NK-92 treated with Interleukin-12 subunit alpha and Interleukin-12 subunit beta, amount 100 ng/mL, for 24 hours (cell line): Measurements from ENCODE around the gene UBE4A.
"Not testable (repeated sequence)": the region's sequence is repeated elsewhere in the genome, so short reads cannot be mapped to it uniquely, and the experiment has no call there.

Experiments
- DNase-seq: peaks from one replicate; lab custom pipeline; 2025; lab: John Stamatoyannopoulos, UW

UBE4A gene

DNA sequence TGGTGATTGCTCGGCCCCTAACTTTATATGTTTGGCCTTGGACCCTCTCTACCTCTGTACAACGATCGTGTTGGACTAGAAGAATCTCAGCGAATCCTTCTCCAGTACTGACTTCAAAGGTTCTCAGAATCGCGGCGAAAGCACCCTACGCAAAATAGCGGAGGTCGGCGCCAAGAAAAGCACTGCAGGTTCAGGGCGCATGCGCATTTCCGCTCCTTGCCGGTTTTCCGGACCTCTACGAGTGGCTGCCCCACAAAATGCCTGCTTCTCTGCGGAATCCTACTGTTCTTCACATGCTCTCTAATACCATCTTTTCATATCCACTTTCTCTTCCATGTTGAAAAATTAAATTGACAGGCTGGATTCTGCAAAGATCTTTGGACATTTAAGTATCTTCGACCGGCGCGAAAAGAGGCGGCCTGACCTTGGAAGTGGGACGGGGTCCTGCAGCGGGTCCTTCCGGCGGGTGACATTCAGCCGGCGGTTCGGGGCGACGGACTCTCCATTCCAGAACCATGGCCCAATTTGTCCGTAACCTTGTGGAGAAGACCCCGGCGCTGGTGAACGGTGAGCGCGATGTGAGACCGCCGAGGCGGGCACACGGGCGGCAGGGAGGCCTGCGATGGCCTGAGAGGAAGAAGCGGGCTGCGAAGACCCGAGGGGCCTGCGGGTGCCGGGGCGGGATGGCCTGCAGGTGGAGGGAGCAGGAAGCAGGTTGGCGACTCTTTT lies 41.9 kb downstream of the UBE4A start, which contains the start of gene ATP5MG:
TSS of gene ATP5MG (plus strand) at position 456 of the 729 bp plus-strand sequence. CDS start at position 516, 60 bp downstream.
- DNase-seq: peak; percentile 86

GRCh38 chr11:118401880-118402590 lies 42.6 kb downstream of the UBE4A start:
- no peak for DNase-seq

GRCh38 chr11:118402594-118402993 lies 43.2 kb downstream of the UBE4A start:
- not testable (repeated sequence) for DNase-seq

- DNase-seq: no peak
Observed at GRCh38 chr11:118406599-118407166, 47.3 kb downstream of the UBE4A start.

- no peak for DNase-seq
Observed at GRCh38 chr11:118410055-118410745, 50.8 kb downstream of the UBE4A start.

DNA sequence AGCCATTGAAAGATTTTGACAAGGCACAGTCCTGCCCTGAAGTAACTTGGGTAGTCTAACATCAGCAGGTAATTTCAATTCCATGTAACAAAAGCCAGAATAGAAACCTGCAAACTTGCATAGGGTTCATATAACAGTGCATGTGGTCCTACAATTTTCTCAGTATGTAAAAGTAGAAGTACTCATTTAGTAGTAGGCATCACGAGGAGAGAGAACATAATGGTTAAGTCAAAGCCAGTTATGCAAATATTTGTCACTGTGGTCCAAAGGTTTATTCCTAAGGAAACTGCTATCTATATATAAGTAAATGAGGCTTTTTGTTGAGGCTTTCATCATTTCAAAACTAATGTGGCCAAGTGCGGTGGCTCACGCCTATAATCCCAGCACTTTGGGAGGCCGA lies 52.1 kb downstream of the UBE4A start:
- no peak for DNase-seq

- DNase-seq: no peak
Observed at GRCh38 chr11:118412921-118413320, 53.5 kb downstream of the UBE4A start.

DNA sequence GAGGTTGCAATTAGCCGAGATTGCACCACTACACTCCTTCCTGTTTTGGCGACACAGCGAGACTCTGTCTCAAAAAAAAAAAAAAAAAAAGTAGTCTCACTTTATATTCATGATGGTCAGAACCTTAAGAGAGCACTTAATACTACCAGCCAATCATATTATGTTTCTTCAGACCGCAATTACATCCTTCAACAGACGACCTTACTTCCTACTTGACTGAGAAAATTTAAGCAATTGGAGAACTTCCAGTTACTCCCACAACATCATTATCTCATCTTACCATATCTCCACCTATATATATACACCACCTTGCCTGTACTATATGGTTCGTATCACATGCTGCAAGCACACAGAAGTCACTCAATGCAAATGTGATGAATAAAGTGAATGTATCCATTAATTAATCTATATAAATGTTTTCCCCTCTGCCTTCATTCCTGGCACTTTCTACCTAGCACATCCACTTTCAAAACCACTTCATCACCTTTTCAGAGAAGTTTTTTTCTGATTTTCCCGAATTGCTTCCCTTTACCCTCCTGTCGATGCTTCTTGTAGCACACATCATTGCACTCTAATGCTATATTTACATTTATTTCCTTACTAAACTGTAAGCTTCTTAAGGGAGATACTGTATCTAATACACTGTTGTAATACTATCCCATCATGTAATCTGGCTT lies 55.8 kb downstream of the UBE4A start:
- no peak for DNase-seq

DNA sequence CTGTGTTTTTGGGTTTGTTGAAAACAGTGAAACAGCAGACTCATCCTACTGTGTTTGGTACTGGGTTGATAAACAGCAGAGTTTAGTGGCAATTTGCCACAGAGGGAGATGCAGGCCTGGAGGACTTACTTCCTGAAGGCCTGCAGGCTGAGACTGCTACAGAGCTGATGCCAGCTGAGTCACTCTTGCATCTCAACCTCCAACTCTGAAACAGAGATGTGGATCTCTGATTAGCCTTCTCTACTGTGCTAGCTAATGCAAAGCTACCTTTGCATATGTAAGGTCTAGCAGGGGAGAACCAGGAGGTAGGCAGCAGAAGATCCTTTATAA lies 56.3 kb downstream of the UBE4A start:
- DNase-seq: peak; percentile 5

GRCh38 chr11:118416900-118417299 lies 57.5 kb downstream of the UBE4A start:
- not testable (repeated sequence) for DNase-seq

DNA sequence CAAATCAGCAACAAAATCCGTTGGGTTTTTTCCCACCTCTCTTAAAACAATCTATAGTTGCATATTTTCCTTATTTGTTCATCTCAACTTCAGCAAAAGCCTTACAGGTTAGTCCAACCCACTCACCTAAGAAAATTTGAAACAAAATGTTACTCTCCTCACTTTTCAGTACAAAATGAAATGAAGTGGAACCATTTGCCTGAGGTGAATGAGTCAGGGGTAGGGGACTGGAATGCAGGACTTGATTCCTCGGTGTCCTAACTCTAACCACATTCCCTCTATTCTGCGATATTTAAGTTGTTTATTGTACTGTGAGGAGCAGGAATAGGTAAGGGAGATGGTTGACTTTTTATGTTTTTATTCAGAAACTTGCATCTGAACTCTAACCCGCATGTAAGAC lies 58.4 kb downstream of the UBE4A start:
- DNase-seq: no peak

- DNase-seq: no peak
Observed at GRCh38 chr11:118418766-118419165, 59.4 kb downstream of the UBE4A start.

GRCh38 chr11:118427707-118428106 lies 68.3 kb downstream of the UBE4A start:
- no peak for DNase-seq

- no peak for DNase-seq
Observed at GRCh38 chr11:118430956-118431355, 71.6 kb downstream of the UBE4A start.

DNA sequence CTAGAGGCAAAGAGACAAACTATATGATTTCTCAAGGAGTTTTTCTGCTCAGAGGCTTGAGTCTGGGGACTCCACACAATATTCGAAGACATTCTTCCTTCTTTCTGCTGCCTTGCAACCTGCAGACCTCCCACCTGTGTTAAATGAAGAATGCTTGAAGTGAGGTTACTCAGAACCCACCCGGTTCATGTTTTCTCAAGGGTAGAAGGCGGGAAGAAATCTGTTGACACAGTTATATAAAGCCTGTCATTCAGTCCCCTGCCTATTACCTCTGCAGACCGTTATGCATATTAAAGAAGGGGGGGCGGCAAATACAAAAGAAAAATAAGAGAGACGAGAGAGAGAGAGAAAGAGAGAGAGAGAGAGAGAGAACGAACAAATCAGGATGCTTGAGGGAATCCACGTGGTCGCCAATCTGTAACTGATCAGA lies 74.7 kb downstream of the UBE4A start:
- no peak for DNase-seq

- peak; percentile 35 for DNase-seq
Observed at GRCh38 chr11:118434553-118435289, 75.3 kb downstream of the UBE4A start.

DNA sequence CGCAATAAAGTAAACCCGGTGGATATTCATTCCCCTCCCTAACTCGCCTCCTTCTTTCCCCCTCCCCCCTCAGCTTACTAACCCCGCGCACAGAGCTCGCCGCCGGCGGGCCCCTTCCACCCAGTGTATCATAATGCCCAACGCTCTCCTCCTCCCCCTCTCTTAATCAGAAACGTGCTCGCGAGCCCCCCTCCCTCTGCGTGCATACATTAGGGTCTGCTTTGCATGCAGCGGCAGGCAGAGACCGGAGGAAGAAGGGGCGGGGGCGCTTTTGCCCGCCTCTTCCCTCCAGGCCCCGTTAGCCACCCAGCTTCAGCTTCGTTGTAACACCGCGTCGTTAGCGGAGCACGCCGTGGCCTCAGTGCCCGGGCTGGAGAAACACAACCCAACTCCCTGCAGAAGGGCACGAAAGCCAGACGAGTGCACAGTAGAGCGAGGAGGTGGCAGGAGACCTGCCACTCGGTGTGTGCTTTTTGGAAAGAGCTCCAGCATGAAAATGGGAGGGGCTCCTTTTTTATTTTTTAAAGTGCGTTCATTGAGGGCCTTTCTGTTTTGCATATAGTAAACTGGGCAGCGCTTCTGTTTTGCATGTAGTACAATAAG lies 76.0 kb downstream of the UBE4A start:
- DNase-seq: peak; percentile 67

DNA sequence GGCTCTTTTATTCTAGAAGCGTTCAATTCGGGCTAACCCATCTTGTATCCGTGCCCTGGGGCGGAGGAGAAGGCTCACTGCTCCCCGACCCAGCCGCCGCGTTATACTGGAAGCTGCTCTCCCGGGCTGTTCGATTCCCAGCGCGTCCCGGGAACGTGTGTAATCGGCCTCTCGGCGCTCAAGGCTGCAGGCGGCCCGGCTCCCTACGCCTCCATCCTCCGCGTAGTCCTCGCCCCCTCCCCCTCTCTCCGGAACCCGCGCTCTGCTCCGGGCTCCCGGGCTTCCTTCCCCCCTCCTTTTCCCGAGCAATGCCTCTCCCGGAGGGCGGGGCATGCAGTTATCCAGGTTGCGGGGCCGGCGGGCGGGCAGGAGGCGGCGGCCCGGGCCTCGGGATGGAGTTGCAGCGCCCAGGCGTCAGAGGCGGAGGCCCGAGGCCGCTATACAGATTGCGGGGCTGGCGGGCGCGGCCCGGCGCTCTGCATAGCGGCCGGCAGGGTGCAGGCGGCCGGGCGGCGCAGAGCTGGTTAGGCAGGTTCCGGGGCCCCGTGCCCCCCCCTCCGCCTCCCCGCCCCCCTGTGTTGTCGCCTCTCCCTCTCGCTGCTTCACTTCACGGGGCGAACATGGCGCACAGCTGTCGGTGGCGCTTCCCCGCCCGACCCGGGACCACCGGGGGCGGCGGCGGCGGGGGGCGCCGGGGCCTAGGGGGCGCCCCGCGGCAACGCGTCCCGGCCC lies 76.7 kb downstream of the UBE4A start, which contains the start of gene KMT2A:
TSS of gene KMT2A (plus strand) at position 600 of the 732 bp plus-strand sequence. CDS start at position 621, 21 bp downstream.
- peak; percentile 86 for DNase-seq

DNA sequence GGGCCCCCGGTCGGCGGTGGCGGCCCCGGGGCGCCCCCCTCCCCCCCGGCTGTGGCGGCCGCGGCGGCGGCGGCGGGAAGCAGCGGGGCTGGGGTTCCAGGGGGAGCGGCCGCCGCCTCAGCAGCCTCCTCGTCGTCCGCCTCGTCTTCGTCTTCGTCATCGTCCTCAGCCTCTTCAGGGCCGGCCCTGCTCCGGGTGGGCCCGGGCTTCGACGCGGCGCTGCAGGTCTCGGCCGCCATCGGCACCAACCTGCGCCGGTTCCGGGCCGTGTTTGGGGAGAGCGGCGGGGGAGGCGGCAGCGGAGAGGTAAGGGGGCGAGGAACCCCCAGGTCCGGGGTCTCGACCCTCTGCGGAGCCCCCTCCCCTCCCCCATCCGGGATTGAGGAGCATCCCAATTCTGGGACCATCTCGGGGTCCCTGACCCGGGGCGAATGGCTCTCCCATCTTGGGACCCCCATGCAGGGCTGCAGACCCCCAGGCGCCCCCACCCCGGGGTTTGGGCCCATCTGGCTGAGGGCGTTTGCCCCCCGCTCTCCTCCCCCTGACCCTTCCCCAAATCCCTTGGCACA lies 77.3 kb downstream of the UBE4A start:
- DNase-seq: peak; percentile 58
